K562 (cell line): ENCODE data around the gene PALLD. TPM values are rescaled to one million over a fixed set of nuclear protein-coding genes. Genes with fewer than 3 reads are reported as not detected.

Experiments
- ATAC-seq: fragments of 200-7000 bp; cut with Tn5 transposase; 3 replicates; pipeline ENCODE4 v1.9.1; 2020; ENCODE audit warnings: moderate library complexity
- BruUV-seq: library from RNA; stranded (reverse); fragments of 400-500 nt; replicated peaks from 2 replicates; lab custom pipeline; 2021; lab: Mats Ljungman, UMichigan
- CTCF ChIA-PET: fragments of 300-600 bp; formaldehyde crosslinking; extraction: SDS; loops from one replicate; lab custom pipeline; 2021; ENCODE audit warnings: low intra/inter-chr PET ratio; lab: Yijun Ruan, JAX
- POLR2A ChIA-PET: fragments of 300-600, 350-650 bp; sonication (Branson Sonifier 250); formaldehyde crosslinking; extraction: SDS; loops from one replicate; lab custom pipeline; 2021; ENCODE audit warnings: antibody characterized with exemption, inconsistent platforms; lab: Yijun Ruan, JAX
- DNase-seq, 4 experiments: peaks; one replicate each; pipeline versions ENCODE4 v3.0.0 to v3.0.0-alpha.2; 2011 to 2018; ENCODE audit warnings: low spot score in 3 of 4, mixed read lengths in 3 of 4; ENCODE audit errors: extremely low read depth in 1 of 4
- FAIRE-seq: peaks from 2 replicates; lab custom pipeline; 2011; peaks lifted over from hg19 to GRCh38; lab: Jason Lieb, UNC
- H2AFZ ChIP-seq: 2 replicates; pipeline ENCODE4 v1.6.0; 2011; ENCODE audit warnings: low read depth, low read length, control low read depth, inconsistent platforms
- H3K27ac ChIP-seq: fragments of 200-600 bp; 3 replicates; pipeline ENCODE4 v1.8.0; 2011; ENCODE audit warnings: low read depth, mild to moderate bottlenecking, control low read depth, inconsistent platforms, low read length, moderate library complexity, mixed read lengths; ENCODE audit errors: extremely low read depth
- H3K27me3 ChIP-seq, 2 experiments: fragments of 300-600 bp in 1 of 2; 2 replicates in 1 of 2; 3 replicates in 1 of 2; pipeline versions ENCODE4 v1.6.0 to v1.8.0; 2011; ENCODE audit warnings: inconsistent platforms in 2 of 2, low read length in 2 of 2, mild to moderate bottlenecking in 1 of 2, mixed read lengths in 1 of 2, moderate library complexity in 1 of 2; ENCODE audit not compliant: control insufficient read depth in 2 of 2, insufficient read depth in 2 of 2
- H3K36me3 ChIP-seq: fragments of 300-600 bp; 3 replicates; pipeline ENCODE4 v1.8.0; 2011; ENCODE audit warnings: mild to moderate bottlenecking, low read length, inconsistent platforms; ENCODE audit not compliant: control insufficient read depth, insufficient read depth
- H3K4me1 ChIP-seq, 2 experiments: fragments of 200-600 bp in 1 of 2; replicated peaks in 1 of 2; 2 replicates in 1 of 2; 3 replicates in 1 of 2; pipeline versions ENCODE4 v1.5.1 to v1.8.0; 2011; ENCODE audit warnings: inconsistent platforms in 2 of 2, low read length in 2 of 2, mild to moderate bottlenecking in 1 of 2, mixed read lengths in 1 of 2, moderate library complexity in 1 of 2; ENCODE audit not compliant: control insufficient read depth in 2 of 2, insufficient read depth in 2 of 2
- H3K4me2 ChIP-seq: 2 replicates; pipeline ENCODE4 v1.6.1; 2011; ENCODE audit warnings: low read length, control low read depth, inconsistent platforms, mixed read lengths; ENCODE audit not compliant: insufficient read depth
- H3K4me3 ChIP-seq: fragments of 200-600 bp; sonication (generic), shearing (Covaris generic); 2 replicates; pipeline ENCODE4 v1.5.1; 2016; ENCODE audit warnings: control low read depth, inconsistent platforms
- H3K79me2 ChIP-seq: fragments of 200-600 bp; 3 replicates; pipeline ENCODE4 v1.8.0; 2011; ENCODE audit warnings: low read length, inconsistent platforms; ENCODE audit not compliant: control insufficient read depth, insufficient read depth
- H3K9ac ChIP-seq, 2 experiments: 2 replicates each; pipeline versions ENCODE4 v1.6.0 to v1.6.1; 2011; ENCODE audit warnings: low read depth in 2 of 2, low read length in 2 of 2, control low read depth in 1 of 2, inconsistent platforms in 1 of 2, mild to moderate bottlenecking in 1 of 2, mixed read lengths in 1 of 2; ENCODE audit not compliant: insufficient read depth in 1 of 2
- H3K9me1 ChIP-seq: one replicate; pipeline ENCODE4 v1.6.0; 2011; ENCODE audit warnings: inconsistent platforms, mild to moderate bottlenecking, low read length, moderate library complexity; ENCODE audit not compliant: control insufficient read depth, insufficient read depth
- H3K9me3 ChIP-seq: replicated peaks from 2 replicates; pipeline ENCODE4 v1.5.1; 2011; ENCODE audit warnings: low read depth, low read length, inconsistent platforms; ENCODE audit not compliant: control insufficient read depth, insufficient read depth
- H4K20me1 ChIP-seq: replicated peaks from 2 replicates; pipeline ENCODE4 v1.6.1; 2011; ENCODE audit warnings: low read length, inconsistent platforms, mixed read lengths; ENCODE audit not compliant: control insufficient read depth, insufficient read depth
- HDAC6 ChIP-seq: IDR thresholded peaks from 2 replicates; pipeline ENCODE4 v1.6.1; 2012; ENCODE audit warnings: low read depth, mild to moderate bottlenecking, control low read depth, inconsistent platforms, low read length, moderate library complexity
- IRF2 ChIP-seq: sonication (generic); formaldehyde crosslinking; IDR thresholded peaks from 2 replicates; pipeline ENCODE4 v1.8.1; 2022; ENCODE audit warnings: mild to moderate bottlenecking, missing genetic modification reagents
- LCOR ChIP-seq: sonication (generic); formaldehyde crosslinking; IDR thresholded peaks from 2 replicates; pipeline ENCODE4 v1.8.0; 2022; ENCODE audit warnings: mild to moderate bottlenecking, missing genetic modification reagents
- PHF21A ChIP-seq: fragments of 450-650 bp; IDR thresholded peaks from 2 replicates; pipeline ENCODE4 v1.6.1; 2017; ENCODE audit warnings: low read depth, borderline replicate concordance
- POLR2G ChIP-seq: fragments of 200-400 bp; formaldehyde crosslinking; IDR thresholded peaks from 2 replicates; pipeline ENCODE4 v1.6.1; 2017; ENCODE audit warnings: low read depth, mild to moderate bottlenecking, antibody characterized with exemption, low read length, moderate library complexity
- PRDM10 ChIP-seq: fragments of 450-650 bp; IDR thresholded peaks from 2 replicates; pipeline ENCODE4 v1.6.1; 2018; ENCODE audit not compliant: partially characterized antibody
- ZNF311 ChIP-seq: fragments of 250-450 bp; sonication (Bioruptor Pico); IDR thresholded peaks from 2 replicates; pipeline ENCODE4 v1.4.0; 2020; ENCODE audit warnings: mild to moderate bottlenecking, moderate library complexity
- WGBS: fragments of 100-300 bp; shearing (Covaris generic); methylation state at CpG from one replicate; pipeline ENCODE4 v1.1.6; 2016; ENCODE audit warnings: low coverage, mixed read lengths; ENCODE audit not compliant: insufficient coverage; ENCODE audit errors: missing lambda C conversion rate; 5-methylcytosine and 5-hydroxymethylcytosine counted together
- in situ Hi-C: fragments of 300-500 bp; cut with MboI; formaldehyde crosslinking; loops from 4 replicates; pipeline ENCODE4 v1.15.0; 2018; ENCODE audit warnings: inconsistent platforms, mixed read lengths
- intact Hi-C: fragments of 100-400 bp; cut with micrococcal nuclease; formaldehyde crosslinking; loops from 2 replicates; pipeline ENCODE4 v1.14.2; 2022
- polyA plus RNA-seq, 8 experiments: library from polyadenylated mRNA; depleted of rRNA in 4 of 8; stranded (reverse) in 5 of 8; unstranded in 3 of 8; fragments of >200 nt; fragmentation: Nextera tagmentation in 2 of 8; fragmentation: Illumina TruSeq in 1 of 8; extraction: Ambion mirVana in 2 of 8; extraction: Trizol in 1 of 8; gene quantifications; 2 replicates each; pipeline versions ENCODE4 v1.2.1 to v1.2.3, GENCODE V29; 2011 to 2014; ENCODE audit warnings: inconsistent platforms in 1 of 8, missing spikeins in 1 of 8
- total RNA-seq, 7 experiments: library from RNA; depleted of rRNA in 6 of 7; stranded (reverse); fragments of >200 nt in 6 of 7; fragmentation: Illumina TruSeq in 2 of 7; extraction: Trizol in 2 of 7; gene quantifications; 2 replicates each; pipeline versions ENCODE4 v1.2.1 to v1.2.3, GENCODE V29; 2011 to 2021; ENCODE audit warnings: low replicate concordance in 1 of 7
- TF ChIP-seq, protein P1 (sequence below): fragments of 250-450 bp; sonication (Bioruptor Pico); IDR thresholded peaks from 2 replicates; pipeline ENCODE4 v1.4.0; 2020; ENCODE audit warnings: mild to moderate bottlenecking, moderate library complexity

The PALLD gene
- total and polyA plus RNA-seq, 9 of the 15 experiments (the other 6 are each of a cell fraction or from before 2014, with no cell fraction given), result 0.01 to 0.35 (median 0.06) TPM; not detected in 3

- DNase-seq, result no peak
- Histone ChIP-seq H2AFZ (no peak overlapping the region), H4K20me1 (no peaks in the 10 kb centered on the region; the same call in 1 of the 2 replicates), H3K4me3 (no peak overlapping the region), H3K27ac (no peak overlapping the region), H3K4me2 (no peak overlapping the region), H3K79me2 (no peaks in the 10 kb centered on the region), H3K9me3 (no peaks in the 10 kb centered on the region), H3K9me1 (no peaks in the 10 kb centered on the region), H3K36me3 (no peaks in the 10 kb centered on the region), H3K4me1 (peaks cover 0 to 16% of the 10 kb centered on the region in 2 experiments; a peak in 2 of 5 replicates), H3K27me3 (peaks cover 25 to 30% of the 10 kb centered on the region in 2 experiments), H3K9ac (no peak overlapping the region)
- ChIA-PET CTCF (no interaction called here), POLR2A (no interaction called here)
- TF ChIP-seq PHF21A, result no peak
- no peak for TF ChIP-seq HDAC6
- TF ChIP-seq ZNF311 (CRISPR knock-in tag), result no peak
- no peak for TF ChIP-seq IRF2 (CRISPR knock-in tag)
- TF ChIP-seq POLR2G, result no peak
- TF ChIP-seq, protein P1, sequence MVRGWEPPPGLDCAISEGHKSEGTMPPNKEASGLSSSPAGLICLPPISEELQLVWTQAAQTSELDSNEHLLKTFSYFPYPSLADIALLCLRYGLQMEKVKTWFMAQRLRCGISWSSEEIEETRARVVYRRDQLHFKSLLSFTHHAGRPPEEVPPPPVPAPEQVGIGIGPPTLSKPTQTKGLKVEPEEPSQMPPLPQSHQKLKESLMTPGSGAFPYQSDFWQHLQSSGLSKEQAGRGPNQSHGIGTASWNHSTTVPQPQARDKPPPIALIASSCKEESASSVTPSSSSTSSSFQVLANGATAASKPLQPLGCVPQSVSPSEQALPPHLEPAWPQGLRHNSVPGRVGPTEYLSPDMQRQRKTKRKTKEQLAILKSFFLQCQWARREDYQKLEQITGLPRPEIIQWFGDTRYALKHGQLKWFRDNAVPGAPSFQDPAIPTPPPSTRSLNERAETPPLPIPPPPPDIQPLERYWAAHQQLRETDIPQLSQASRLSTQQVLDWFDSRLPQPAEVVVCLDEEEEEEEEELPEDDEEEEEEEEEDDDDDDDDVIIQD (CRISPR knock-in tag), result no peak
- no peak for TF ChIP-seq LCOR
- no peak for TF ChIP-seq PRDM10
- in situ Hi-C loops, result no loop called here
- no peak for ATAC-seq
- FAIRE-seq, result no peak
- intact Hi-C loops, result no loop called here
- WGBS, result 4% methylated on average over 2 of the region's 2 CpGs
- no TSS peak for BruUV-seq
These were observed 337.0 kb downstream of the PALLD start for GRCh38 chr4:168833881-168834280.
